Fibroblast of lung (primary cell): ENCODE data around the gene AKAP13.

Experiments
- EZH2 ChIP-seq: IDR thresholded peaks from 2 replicates; pipeline ENCODE4 v1.5.1; 2012; ENCODE audit warnings: low read length, control low read depth, mild to moderate bottlenecking; ENCODE audit errors: missing control alignments
- TF ChIP-seq, protein P1 (sequence below), 2 donors: IDR thresholded peaks in 1 of 2; conservative IDR thresholded peaks in 1 of 2; 1 replicate in 1 of 2; 2 replicates in 1 of 2; pipeline ENCODE4 v1.5.1; 2011 to 2012; ENCODE audit warnings: low read length in 2 of 2, control low read depth in 1 of 2, inconsistent platforms in 1 of 2, low read depth in 1 of 2, mild to moderate bottlenecking in 1 of 2

DNA sequence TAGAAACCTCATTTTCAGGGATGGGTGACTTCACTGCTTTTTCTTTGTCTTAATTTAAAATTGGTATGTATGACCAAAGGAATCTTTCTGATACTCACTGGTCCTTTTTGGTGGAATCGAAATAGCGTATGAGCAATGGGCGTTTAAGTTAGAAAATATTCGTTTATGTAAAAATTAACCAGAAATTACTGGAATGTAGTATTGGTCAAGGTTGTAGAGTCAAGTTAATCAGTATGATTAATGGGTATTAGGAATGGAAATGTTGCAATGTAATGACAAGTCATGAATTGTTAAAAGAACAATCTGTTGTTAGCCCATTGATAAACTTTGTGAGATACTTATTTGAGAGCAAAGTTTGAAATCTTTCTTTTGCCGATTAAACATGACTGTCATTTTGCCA lies 36.9 kb downstream of the AKAP13 start:
- TF ChIP-seq, protein P1, sequence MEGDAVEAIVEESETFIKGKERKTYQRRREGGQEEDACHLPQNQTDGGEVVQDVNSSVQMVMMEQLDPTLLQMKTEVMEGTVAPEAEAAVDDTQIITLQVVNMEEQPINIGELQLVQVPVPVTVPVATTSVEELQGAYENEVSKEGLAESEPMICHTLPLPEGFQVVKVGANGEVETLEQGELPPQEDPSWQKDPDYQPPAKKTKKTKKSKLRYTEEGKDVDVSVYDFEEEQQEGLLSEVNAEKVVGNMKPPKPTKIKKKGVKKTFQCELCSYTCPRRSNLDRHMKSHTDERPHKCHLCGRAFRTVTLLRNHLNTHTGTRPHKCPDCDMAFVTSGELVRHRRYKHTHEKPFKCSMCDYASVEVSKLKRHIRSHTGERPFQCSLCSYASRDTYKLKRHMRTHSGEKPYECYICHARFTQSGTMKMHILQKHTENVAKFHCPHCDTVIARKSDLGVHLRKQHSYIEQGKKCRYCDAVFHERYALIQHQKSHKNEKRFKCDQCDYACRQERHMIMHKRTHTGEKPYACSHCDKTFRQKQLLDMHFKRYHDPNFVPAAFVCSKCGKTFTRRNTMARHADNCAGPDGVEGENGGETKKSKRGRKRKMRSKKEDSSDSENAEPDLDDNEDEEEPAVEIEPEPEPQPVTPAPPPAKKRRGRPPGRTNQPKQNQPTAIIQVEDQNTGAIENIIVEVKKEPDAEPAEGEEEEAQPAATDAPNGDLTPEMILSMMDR (conservative IDR thresholded peaks at IDR 0.05 in 1 of 2, IDR thresholded peaks at IDR 0.05 in 1 of 2; ENCODE audit: low read depth in 1 of 2, low read length in 2 of 2), result no peak
- no peak for TF ChIP-seq EZH2
